GM19035 (cell line): ENCODE results near the gene PGC.

Source experiments
- ATAC-seq: cut with Tn5 transposase; IDR thresholded peaks from one replicate; pipeline ENCODE4 v1.9.1; 2021; ENCODE audit not compliant: unreplicated experiment

The PGC gene

DNA sequence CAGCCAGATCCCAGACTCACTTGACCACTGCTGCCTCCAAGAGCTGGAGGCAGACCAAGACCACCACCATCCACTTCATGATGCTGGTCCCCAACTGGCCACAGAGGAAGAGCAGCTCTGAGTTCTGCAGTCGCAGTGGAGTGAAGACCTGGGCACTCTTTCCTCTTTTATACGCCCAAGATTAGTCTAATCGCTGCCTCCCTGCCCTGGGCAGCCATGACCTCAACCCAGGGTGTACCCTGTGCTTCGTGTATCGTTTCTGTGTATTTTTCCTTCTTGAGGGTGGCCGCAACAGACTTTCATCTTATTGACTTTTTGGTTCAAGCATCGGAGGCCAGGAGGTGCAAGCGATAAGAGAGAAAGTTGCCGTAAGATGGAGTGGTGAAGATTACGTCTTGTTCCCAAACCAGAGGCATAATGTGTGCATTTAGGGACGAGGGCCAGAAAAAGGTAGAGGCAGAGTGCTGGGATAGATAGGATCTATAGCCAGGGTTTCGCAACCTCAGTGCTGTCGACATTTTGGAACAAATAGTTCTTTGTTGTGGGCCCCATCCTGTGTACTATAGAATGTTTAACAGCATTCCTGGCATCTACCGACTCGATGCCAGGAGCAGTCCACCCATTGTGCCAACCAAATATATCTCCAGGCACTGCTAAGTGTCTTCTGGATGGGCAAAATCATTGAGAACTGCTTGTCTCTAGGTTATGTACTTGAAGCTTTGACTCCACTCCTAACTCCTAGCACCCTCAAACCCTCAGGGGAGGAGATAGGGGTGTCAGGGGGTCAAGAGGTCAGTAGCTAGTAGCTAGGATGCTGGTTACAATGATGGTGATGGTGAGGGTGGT lies at the start of gene PGC:
Gene PGC, minus strand, starts transcription at position 142 of the 846 bp plus-strand sequence. Its CDS starts 63 bp downstream, at position 79.
- ATAC-seq = no peak

DNA sequence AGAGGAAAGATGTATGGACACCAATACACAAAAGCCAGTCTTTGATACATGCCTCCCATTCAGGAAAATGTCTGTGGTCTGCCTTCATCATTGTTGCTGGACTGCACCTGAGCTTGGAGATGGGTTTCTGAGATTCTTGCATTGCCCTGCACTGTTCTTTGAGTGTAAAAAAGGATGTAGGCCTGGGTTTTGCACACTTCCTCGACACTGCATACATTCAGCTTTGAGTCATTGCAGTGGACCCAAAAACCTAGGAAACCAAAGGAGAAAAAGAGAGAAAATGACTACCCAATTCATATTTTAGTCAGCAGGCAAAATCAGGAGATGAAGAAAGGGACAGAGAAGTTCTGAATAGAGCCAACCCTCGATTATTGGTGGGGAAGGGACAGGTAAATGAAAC lies 49.3 kb upstream of the PGC start:
- ATAC-seq = no peak

DNA sequence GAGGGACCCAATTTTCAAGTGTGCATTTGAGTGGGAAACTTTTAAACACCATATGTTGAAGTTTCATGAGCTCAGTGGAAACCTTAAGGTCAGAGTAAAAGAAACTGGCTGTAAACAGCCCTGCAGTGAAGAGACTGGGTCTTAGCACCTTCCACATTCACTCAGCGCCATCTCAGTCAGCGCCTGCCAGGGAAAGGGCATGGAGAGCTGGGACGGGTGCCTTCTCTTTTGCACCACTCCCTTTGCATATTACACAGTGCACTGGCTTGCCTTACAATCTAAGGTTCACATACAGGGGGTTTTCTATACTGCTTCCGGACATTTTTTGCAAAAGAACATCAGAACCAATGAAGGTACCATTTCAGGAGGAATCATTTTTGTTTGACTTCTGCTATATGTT lies 44.8 kb upstream of the PGC start:
- no peak for ATAC-seq

DNA sequence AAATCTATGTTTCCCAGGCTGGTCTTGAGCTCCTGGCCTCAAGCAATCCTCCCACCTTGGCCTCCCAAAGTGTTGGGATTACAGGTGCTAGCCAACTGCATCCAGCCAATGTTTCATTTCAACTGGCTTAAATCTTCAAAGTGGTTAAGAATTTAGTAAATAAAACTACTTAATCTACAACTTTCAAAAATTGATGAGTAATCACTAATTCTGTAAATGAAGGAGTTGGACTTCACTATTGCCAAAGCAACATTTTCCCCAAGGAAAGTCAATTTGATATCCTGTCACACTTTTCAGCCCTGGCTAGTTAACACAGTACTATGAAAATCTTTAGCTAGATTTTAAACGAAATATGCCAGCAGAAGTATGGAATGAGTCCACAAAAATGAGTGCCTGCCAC lies 44.1 kb upstream of the PGC start:
- ATAC-seq = no peak

GRCh38 chr6:41790045-41790444 lies 42.8 kb upstream of the PGC start:
- ATAC-seq = no peak

DNA sequence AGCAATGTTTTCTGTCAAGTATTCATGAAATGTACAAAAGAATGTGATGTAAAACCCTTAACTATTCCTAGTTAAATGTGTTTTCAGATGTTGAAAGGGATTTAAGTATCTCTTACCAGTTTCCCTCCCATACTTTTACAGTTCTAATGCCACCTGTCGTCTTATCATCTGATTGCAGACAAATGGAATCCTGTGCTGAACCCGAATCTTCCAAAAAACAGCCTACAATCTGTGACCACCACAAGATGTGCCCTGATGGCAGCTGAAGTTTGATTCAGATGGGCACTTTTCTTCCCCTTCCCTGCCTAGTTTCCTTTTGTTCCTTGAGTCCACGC lies 42.2 kb upstream of the PGC start:
- no peak for ATAC-seq

GRCh38 chr6:41787219-41787917 lies 40.2 kb upstream of the PGC start, which contains the start of gene TOMM6:
TSS of gene TOMM6 (plus strand) at chr6:41787694. CDS start at chr6:41787698, 4 bp downstream.
- ATAC-seq = peak; percentile 87

DNA sequence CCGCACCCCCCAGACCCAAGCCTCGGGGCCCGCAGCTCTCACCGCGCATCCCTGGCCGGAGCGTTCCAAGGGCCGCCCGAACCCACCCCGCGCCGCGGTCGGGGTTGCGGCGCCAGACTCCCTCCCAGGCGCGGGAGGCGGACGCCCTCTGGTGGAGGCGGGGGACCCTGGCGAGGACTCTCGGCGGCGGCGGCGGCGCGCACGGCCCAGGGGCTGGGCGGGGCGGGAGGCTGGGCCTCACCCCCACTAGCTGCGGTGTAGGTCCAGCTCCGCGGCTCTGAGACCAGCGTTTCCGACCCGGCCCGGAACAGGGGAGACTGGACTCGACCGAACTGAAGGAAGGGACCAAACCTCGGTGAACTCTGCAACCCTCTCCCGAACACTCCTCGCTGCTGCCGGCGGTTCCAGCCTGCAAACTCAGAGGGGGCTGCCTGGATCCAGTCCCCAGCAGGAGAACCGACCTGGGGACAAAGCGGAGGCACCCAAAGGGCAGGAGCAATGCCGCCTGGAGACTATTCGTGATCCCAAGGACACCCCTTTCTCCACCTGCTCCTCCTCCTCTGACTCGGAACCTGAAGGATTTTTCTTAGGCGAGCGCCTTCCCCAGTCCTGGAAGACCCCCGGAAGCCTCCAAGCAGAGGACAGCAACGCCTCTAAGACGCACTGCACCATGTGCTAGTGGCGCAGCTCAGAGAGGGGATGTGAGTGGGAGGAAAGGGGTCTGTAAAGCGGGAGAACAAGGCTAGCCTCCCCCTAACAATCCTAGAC lies 39.4 kb upstream of the PGC start:
- ATAC-seq = peak; percentile 59

DNA sequence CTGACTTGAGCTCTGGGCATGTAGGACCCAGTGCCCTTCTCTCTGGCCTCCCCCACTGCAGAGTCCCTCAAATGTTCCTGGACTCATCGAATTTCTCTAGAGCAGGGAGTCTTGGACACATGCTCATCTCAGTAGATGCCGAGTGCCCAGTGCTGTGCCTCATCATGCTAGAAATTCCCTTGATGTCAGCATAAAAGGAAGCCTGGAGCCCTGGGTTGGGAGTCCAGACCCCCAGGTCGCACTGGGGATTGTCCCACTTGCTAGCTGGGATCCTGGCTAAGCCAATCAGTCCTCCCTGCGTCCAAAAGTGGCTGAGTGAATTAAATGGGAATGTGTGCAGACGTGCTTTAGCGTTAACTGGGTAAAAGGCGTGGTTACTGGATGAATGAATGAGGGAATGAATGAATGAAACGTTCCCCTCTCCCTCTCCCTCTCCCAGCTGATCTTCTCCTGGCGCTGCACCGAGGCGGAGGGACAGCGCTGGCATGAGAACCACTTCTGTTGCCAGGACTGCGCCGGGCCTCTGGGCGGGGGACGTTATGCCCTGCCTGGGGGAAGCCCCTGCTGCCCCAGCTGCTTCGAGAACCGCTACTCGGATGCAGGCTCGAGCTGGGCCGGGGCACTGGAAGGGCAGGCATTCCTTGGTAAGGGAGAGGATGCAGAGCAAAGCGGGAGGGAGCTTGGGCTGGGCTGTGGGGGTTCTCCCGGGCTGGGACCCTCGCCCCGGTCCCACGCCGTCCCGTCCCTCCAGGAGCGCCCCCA lies 38.7 kb upstream of the PGC start:
- no peak for ATAC-seq

GRCh38 chr6:41785254-41785653 lies 38.1 kb upstream of the PGC start:
- no peak for ATAC-seq

GRCh38 chr6:41784581-41785171 lies 37.5 kb upstream of the PGC start:
- ATAC-seq = no peak

- ATAC-seq = no peak
These were observed 36.0 kb upstream of the PGC start for GRCh38 chr6:41783106-41783780.

GRCh38 chr6:41781366-41781730 lies 34.2 kb upstream of the PGC start:
- no peak for ATAC-seq

- no peak for ATAC-seq
These were observed 33.6 kb upstream of the PGC start, which contains the start of gene PRICKLE4 for GRCh38 chr6:41780551-41781365. TSS of gene PRICKLE4 (plus strand) at chr6:41780782. CDS start at chr6:41783474, 2,692 bp downstream.

GRCh38 chr6:41779788-41780550 lies 32.8 kb upstream of the PGC start, which contains the start of gene FRS3:
TSS of gene FRS3 (minus strand) at chr6:41779900. CDS start at chr6:41776987, 2,913 bp downstream.
- peak; percentile 96 for ATAC-seq

DNA sequence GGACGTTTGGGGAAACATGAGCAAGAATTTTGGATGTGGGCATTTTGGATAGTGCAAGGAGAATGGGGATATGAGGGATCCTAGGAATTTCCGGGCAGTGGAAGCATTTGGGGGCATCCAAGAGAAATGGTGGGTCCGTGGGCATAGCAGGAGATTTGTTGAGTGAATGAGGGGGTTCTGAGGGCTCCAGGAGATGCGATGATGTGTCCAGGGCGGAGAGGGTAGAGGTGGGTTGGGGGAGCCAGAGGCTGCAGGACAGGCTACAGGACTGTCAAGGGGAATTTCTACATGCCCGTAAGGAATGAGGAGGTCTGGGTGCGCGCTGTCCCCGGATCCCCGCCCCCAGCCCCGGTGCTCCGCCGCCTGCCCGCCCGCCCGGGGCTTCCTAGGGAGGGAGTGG lies 32.1 kb upstream of the PGC start:
- peak; percentile 9 for ATAC-seq

DNA sequence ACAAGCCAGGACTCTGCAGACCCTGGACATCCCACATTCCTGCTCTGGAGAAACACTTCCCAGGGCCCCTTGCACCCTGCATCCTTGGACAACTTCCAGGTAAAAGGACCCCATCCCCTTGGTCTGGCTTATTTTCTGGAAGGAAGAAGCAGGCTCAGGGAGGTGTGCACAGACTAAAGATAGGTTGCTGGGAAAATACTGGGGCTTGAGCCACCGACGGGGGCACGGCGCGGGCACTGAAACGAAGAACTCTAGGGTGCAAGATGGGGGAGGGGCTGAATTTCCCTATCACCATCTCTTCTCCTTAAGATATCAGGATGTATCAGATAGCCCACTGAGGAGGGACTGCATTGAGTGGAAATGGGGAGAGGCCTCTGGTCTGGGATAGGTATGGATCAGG lies 31.7 kb upstream of the PGC start:
- no peak for ATAC-seq
